Neural cell (in vitro differentiated cells): ENCODE data around the gene EPHA2. TPM values are rescaled to one million over a fixed set of nuclear protein-coding genes. Genes with fewer than 3 reads are reported as not detected.

Experiments
- H2AFZ ChIP-seq: fragments of 200-600, 300-800 bp; sonication (generic), shearing (Covaris generic); 2 replicates; pipeline ENCODE4 v1.6.0; 2014; ENCODE audit warnings: low read depth, mild to moderate bottlenecking, antibody characterized with exemption, low read length, moderate library complexity
- H3F3A ChIP-seq: fragments of 200-600 bp; shearing (Covaris generic); 2 replicates; pipeline ENCODE4 v1.6.1; 2016; ENCODE audit warnings: mild to moderate bottlenecking, moderate library complexity, mixed read lengths, antibody characterized with exemption, low read length; ENCODE audit not compliant: insufficient read depth, poor library complexity, severe bottlenecking
- H3K27ac ChIP-seq: fragments of 200-600, 300-800 bp; sonication (generic), shearing (Covaris generic); 2 replicates; pipeline ENCODE4 v1.5.1; 2014; ENCODE audit warnings: mild to moderate bottlenecking, low read length, moderate library complexity
- H3K27me3 ChIP-seq: fragments of 300-800, 200-600 bp; sonication (generic), shearing (Covaris generic); 2 replicates; pipeline ENCODE4 v1.6.0; 2014; ENCODE audit warnings: mild to moderate bottlenecking, low read depth, low read length, moderate library complexity; ENCODE audit not compliant: insufficient read depth
- H3K36me3 ChIP-seq: fragments of 300-800, 200-600 bp; sonication (generic), shearing (Covaris generic); 2 replicates; pipeline ENCODE4 v1.5.1; 2014; ENCODE audit warnings: mild to moderate bottlenecking, antibody characterized with exemption, low read length, moderate library complexity; ENCODE audit not compliant: insufficient read depth
- H3K4me2 ChIP-seq: fragments of 300-800, 200-600 bp; sonication (generic), shearing (Covaris generic); 2 replicates; pipeline ENCODE4 v1.6.0; 2014; ENCODE audit warnings: mild to moderate bottlenecking, low read length
- H3K4me3 ChIP-seq: fragments of 300-800, 200-600 bp; sonication (generic), shearing (Covaris generic); 2 replicates; pipeline ENCODE4 v1.5.1; 2014; ENCODE audit warnings: mild to moderate bottlenecking, low read length, moderate library complexity
- H3K79me2 ChIP-seq: fragments of 200-600 bp; shearing (Covaris generic); replicated peaks from 2 replicates; pipeline ENCODE4 v1.6.0; 2014; ENCODE audit warnings: mild to moderate bottlenecking, low read length, moderate library complexity; ENCODE audit not compliant: insufficient read depth
- H3K9ac ChIP-seq: fragments of 300-800, 200-600 bp; sonication (generic), shearing (Covaris generic); 2 replicates; pipeline ENCODE4 v1.6.1; 2016; ENCODE audit warnings: mild to moderate bottlenecking, low read length, mixed read lengths
- H3K9me2 ChIP-seq: fragments of 200-600 bp; shearing (Covaris generic); 2 replicates; pipeline ENCODE4 v1.6.1; 2016; ENCODE audit warnings: mild to moderate bottlenecking, low read length, mixed read lengths; ENCODE audit not compliant: insufficient read depth
- H3K9me3 ChIP-seq: fragments of 200-600, 300-800 bp; sonication (generic), shearing (Covaris generic); 2 replicates; pipeline ENCODE4 v1.6.1; 2016; ENCODE audit warnings: mild to moderate bottlenecking, mixed run types, low read length, moderate library complexity, mixed read lengths
- H4K20me1 ChIP-seq: fragments of 200-600 bp; shearing (Covaris generic); 2 replicates; pipeline ENCODE4 v1.6.1; 2016; ENCODE audit warnings: mild to moderate bottlenecking, mixed run types; ENCODE audit not compliant: insufficient read depth
- CTCF ChIP-seq: fragments of 450-650 bp; IDR thresholded peaks from 2 replicates; pipeline ENCODE4 v1.5.1; 2014; ENCODE audit warnings: antibody characterized with exemption, mild to moderate bottlenecking, moderate library complexity; ENCODE audit not compliant: poor library complexity, severe bottlenecking
- EP300 ChIP-seq: fragments of 450-650 bp; conservative IDR thresholded peaks from 2 replicates; pipeline ENCODE4 v1.6.1; 2014; ENCODE audit warnings: antibody characterized with exemption, mild to moderate bottlenecking, moderate library complexity; ENCODE audit not compliant: poor library complexity, severe bottlenecking
- EZH2 ChIP-seq: fragments of 200-600, 300-800 bp; shearing (Covaris generic), sonication (generic); IDR thresholded peaks from 2 replicates; pipeline ENCODE4 v1.6.1; 2014; ENCODE audit warnings: antibody characterized with exemption, low read length, borderline replicate concordance, mild to moderate bottlenecking; ENCODE audit not compliant: insufficient read depth, poor library complexity, severe bottlenecking
- MXI1 ChIP-seq: fragments of 450-650 bp; conservative IDR thresholded peaks from 2 replicates; pipeline ENCODE4 v1.6.1; 2014; ENCODE audit warnings: antibody characterized with exemption, mild to moderate bottlenecking; ENCODE audit not compliant: poor library complexity, severe bottlenecking
- POLR2AphosphoS5 ChIP-seq: IDR thresholded peaks from 2 replicates; pipeline ENCODE4 v1.6.1; 2012
- RAD21 ChIP-seq: fragments of 450-650 bp; conservative IDR thresholded peaks from 2 replicates; pipeline ENCODE4 v1.6.1; 2014; ENCODE audit warnings: antibody characterized with exemption, mild to moderate bottlenecking, moderate library complexity
- REST ChIP-seq: IDR thresholded peaks from 2 replicates; pipeline ENCODE4 v1.6.1; 2012; ENCODE audit warnings: borderline replicate concordance
- SMC3 ChIP-seq: fragments of 450-650 bp; conservative IDR thresholded peaks from 2 replicates; pipeline ENCODE4 v1.6.1; 2014; ENCODE audit warnings: antibody characterized with exemption, mild to moderate bottlenecking, moderate library complexity; ENCODE audit not compliant: poor library complexity
- TAF1 ChIP-seq: IDR thresholded peaks from 2 replicates; pipeline ENCODE4 v1.6.1; 2012; ENCODE audit warnings: low read depth
- polyA plus RNA-seq: library from polyadenylated mRNA; depleted of rRNA; stranded (reverse); fragments of >200 nt; gene quantifications from 2 replicates; pipeline ENCODE4 v1.2.3, GENCODE V29; 2014

EPHA2 gene
- polyA plus RNA-seq, 1 donor from 2014 or later: 0.63 TPM

GRCh38 chr1:16152481-16153087 lies 3.3 kb downstream of the EPHA2 start:
- Histone ChIP-seq H3K9me2 (no peaks in the 10 kb centered on the region), H3K9ac (no peak overlapping the region), H3K27me3 (peaks cover 22% of the 10 kb centered on the region), H3K9me3 (no peaks in the 10 kb centered on the region), H3F3A (no peaks in the 10 kb centered on the region), H3K4me2 (no peak overlapping the region), H3K36me3 (no peaks in the 10 kb centered on the region), H2AFZ (no peak overlapping the region), H3K79me2 (peaks cover 18% of the 10 kb centered on the region), H3K4me3 (no peak overlapping the region), H3K27ac (no peak overlapping the region), H4K20me1 (no peaks in the 10 kb centered on the region)
- TF ChIP-seq EZH2 (no peak), CTCF (no peak), EP300 (no peak), SMC3 (no peak), POLR2AphosphoS5 (no peak), MXI1 (no peak), TAF1 (no peak), RAD21 (no peak), REST (no peak)

- Histone ChIP-seq H3K27me3 (peaks cover 22% of the 10 kb centered on the region), H3F3A (no peaks in the 10 kb centered on the region), H3K27ac (no peak overlapping the region), H3K4me2 (no peak overlapping the region), H3K36me3 (no peaks in the 10 kb centered on the region), H2AFZ (no peak overlapping the region), H3K4me3 (no peak overlapping the region), H3K9ac (no peak overlapping the region), H3K9me3 (no peaks in the 10 kb centered on the region), H4K20me1 (no peaks in the 10 kb centered on the region), H3K9me2 (no peaks in the 10 kb centered on the region), H3K79me2 (peaks cover 18% of the 10 kb centered on the region)
- TF ChIP-seq RAD21 (no peak), CTCF (no peak), SMC3 (no peak), MXI1 (no peak), POLR2AphosphoS5 (no peak), TAF1 (no peak), EZH2 (no peak), EP300 (no peak), REST (no peak)
Measured at GRCh38 chr1:16151995-16152384, 3.9 kb downstream of the EPHA2 start.
